ENCODE data around the gene NFIL3.
"Not testable (repeated sequence)": the region's sequence is repeated elsewhere in the genome, so short reads cannot be mapped to it uniquely, and the experiment has no call there.

- not testable (repeated sequence) for TF ChIP-seq CTCF (IDR thresholded peaks at IDR 0.05; ENCODE audit: poor library complexity, severe bottlenecking); POLR2AphosphoS5 (IDR thresholded peaks at IDR 0.05); EP300 (conservative IDR thresholded peaks at IDR 0.05; ENCODE audit: poor library complexity, severe bottlenecking); RAD21 (conservative IDR thresholded peaks at IDR 0.05)
Measured at GRCh38 chr9:91378054-91378453, 45.6 kb downstream of the NFIL3 start.
